GM04503 (cell line): ENCODE measurements around the gene KL.

Source experiments
- DNase-seq: peaks from one replicate; pipeline ENCODE4 v3.0.0-alpha.2; 2012; ENCODE audit warnings: low read depth

Gene KL

GRCh38 chr13:33037673-33038072 lies 21.4 kb downstream of the KL start:
- no peak for DNase-seq

- DNase-seq, result no peak
Measured at GRCh38 chr13:33040090-33040489, 23.9 kb downstream of the KL start.

- DNase-seq, result no peak
Measured at GRCh38 chr13:33045851-33046592, 29.8 kb downstream of the KL start.

- DNase-seq, result no peak
Measured at GRCh38 chr13:33050161-33050560, 33.9 kb downstream of the KL start.

GRCh38 chr13:33051632-33052031 lies 35.4 kb downstream of the KL start:
- DNase-seq, result no peak

GRCh38 chr13:33052506-33053280 lies 36.5 kb downstream of the KL start:
- DNase-seq, result peak; percentile 64

- no peak for DNase-seq
Measured at GRCh38 chr13:33053397-33054066, 37.3 kb downstream of the KL start.

- no peak for DNase-seq
Measured at GRCh38 chr13:33057019-33057780, 41.0 kb downstream of the KL start.

- DNase-seq, result no peak
Measured at GRCh38 chr13:33058776-33059327, 42.6 kb downstream of the KL start.

GRCh38 chr13:33060815-33061214 lies 44.6 kb downstream of the KL start:
- no peak for DNase-seq

GRCh38 chr13:33066329-33066728 lies 50.1 kb downstream of the KL start:
- DNase-seq, result no peak

- no peak for DNase-seq
Measured at GRCh38 chr13:33069365-33069764, 53.1 kb downstream of the KL start.

GRCh38 chr13:33070713-33071112 lies 54.5 kb downstream of the KL start:
- no peak for DNase-seq

GRCh38 chr13:33072282-33072681 lies 56.1 kb downstream of the KL start:
- DNase-seq, result no peak

- DNase-seq, result no peak
Measured at GRCh38 chr13:33072759-33073158, 56.5 kb downstream of the KL start.

GRCh38 chr13:33073338-33073737 lies 57.1 kb downstream of the KL start:
- DNase-seq, result no peak

GRCh38 chr13:33076001-33076992 lies 60.1 kb downstream of the KL start:
- no peak for DNase-seq

- no peak for DNase-seq
Measured at GRCh38 chr13:33078263-33078662, 62.0 kb downstream of the KL start.

- DNase-seq, result no peak
Measured at GRCh38 chr13:33079960-33080359, 63.7 kb downstream of the KL start.

- no peak for DNase-seq
Measured at GRCh38 chr13:33080972-33081590, 64.9 kb downstream of the KL start.
